Measurements from ENCODE around the gene SMARCD2.

DNA sequence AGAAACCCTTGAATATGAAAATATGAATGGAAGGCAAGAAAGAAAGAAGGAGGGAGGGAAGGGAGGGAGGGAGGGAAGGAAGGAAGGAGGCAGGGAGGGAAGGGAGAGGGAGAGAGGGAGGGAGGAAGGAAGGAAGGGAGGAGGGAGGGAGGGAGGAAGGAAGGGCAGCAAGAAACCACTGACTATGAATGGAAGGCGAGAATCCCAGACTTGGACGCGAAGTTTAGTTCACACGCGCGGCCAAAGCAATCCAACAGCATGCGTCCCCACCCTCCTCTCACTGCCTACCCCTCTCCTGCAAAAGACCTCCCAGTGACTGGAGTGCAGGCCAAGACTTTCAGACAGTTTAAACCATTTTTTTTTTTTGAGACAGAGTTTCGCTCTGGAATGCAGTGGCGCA, 7.9 kb upstream of the SMARCD2 start:
- TF ChIP-seq, protein P1, sequence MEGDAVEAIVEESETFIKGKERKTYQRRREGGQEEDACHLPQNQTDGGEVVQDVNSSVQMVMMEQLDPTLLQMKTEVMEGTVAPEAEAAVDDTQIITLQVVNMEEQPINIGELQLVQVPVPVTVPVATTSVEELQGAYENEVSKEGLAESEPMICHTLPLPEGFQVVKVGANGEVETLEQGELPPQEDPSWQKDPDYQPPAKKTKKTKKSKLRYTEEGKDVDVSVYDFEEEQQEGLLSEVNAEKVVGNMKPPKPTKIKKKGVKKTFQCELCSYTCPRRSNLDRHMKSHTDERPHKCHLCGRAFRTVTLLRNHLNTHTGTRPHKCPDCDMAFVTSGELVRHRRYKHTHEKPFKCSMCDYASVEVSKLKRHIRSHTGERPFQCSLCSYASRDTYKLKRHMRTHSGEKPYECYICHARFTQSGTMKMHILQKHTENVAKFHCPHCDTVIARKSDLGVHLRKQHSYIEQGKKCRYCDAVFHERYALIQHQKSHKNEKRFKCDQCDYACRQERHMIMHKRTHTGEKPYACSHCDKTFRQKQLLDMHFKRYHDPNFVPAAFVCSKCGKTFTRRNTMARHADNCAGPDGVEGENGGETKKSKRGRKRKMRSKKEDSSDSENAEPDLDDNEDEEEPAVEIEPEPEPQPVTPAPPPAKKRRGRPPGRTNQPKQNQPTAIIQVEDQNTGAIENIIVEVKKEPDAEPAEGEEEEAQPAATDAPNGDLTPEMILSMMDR (IDR thresholded peaks at IDR 0.05) = no peak
- no peak for TF ChIP-seq ZFX (IDR thresholded peaks at IDR 0.05; ENCODE audit: borderline replicate concordance)
